Tibial artery (tissue), 4 donors: ENCODE data around the gene CEND1.

Experiments
- DNase-seq, 2 donors: peaks; one replicate each; pipeline ENCODE4 v3.0.0-alpha.2; 2019
- H3K27ac ChIP-seq, 2 donors: fragments of 200-600 bp; sonication (generic) in 1 of 2; 1 replicate in 1 of 2; 2 replicates in 1 of 2; pipeline ENCODE4 v1.5.1; 2018 to 2019; ENCODE audit warnings: mild to moderate bottlenecking in 1 of 2
- H3K27me3 ChIP-seq, 2 donors: fragments of 200-600 bp; sonication (generic) in 1 of 2; one replicate each; pipeline versions ENCODE4 v1.5.1 to v1.6.0; 2016 to 2019
- H3K36me3 ChIP-seq, 3 donors: fragments of 200-600 bp; sonication (generic) in 2 of 3; one replicate each; pipeline ENCODE4 v1.5.1; 2016 to 2019; ENCODE audit warnings: mild to moderate bottlenecking in 2 of 3
- H3K4me1 ChIP-seq, 4 donors: fragments of 200-600 bp; sonication (generic) in 2 of 4; 1 replicate in 3 of 4; 2 replicates in 1 of 4; pipeline ENCODE4 v1.5.1; 2016 to 2019
- H3K4me3 ChIP-seq, 2 donors: fragments of 200-600 bp; sonication (generic) in 1 of 2; 1 replicate in 1 of 2; 2 replicates in 1 of 2; pipeline ENCODE4 v1.5.1; 2018 to 2019; ENCODE audit warnings: mild to moderate bottlenecking in 2 of 2
- H3K9me3 ChIP-seq, 3 donors: fragments of 200-600 bp; sonication (generic) in 1 of 3; one replicate each; pipeline ENCODE4 v1.5.1; 2016 to 2019
- CTCF ChIP-seq, 2 experiments: fragments of 200-600 bp in 1 of 2; fragments of 450-650 bp in 1 of 2; IDR thresholded peaks; one replicate each; pipeline ENCODE4 v1.5.1; 2017 to 2019; ENCODE audit warnings: antibody characterized with exemption in 2 of 2, mild to moderate bottlenecking in 1 of 2, moderate library complexity in 1 of 2
- intact Hi-C: fragments of 100-400 bp; cut with DNase I; formaldehyde crosslinking; loops from one replicate; pipeline ENCODE4 v1.15.0; 2023; ENCODE audit warnings: low total_unique reads

CEND1 gene

GRCh38 chr11:798093-798713, 8.3 kb upstream of the CEND1 start, which contains the start of gene SLC25A22:
Gene SLC25A22 (minus strand): TSS chr11:798281. CDS start chr11:795006, 3,275 bp downstream.
- DNase-seq = peak in 1 of 2 donors; percentile 82
- peaks cover 0 to 38% (median 24%) of the 10 kb centered on the region in 4 donors for H3K4me1 ChIP-seq

GRCh38 chr11:797296-798092, 7.6 kb upstream of the CEND1 start:
- Histone ChIP-seq H3K9me3 (no peaks in the 10 kb centered on the region), H3K27ac (peak overlapping the region; percentile 71 to 85), H3K4me3 (peak overlapping the region; percentile 68 to 88), H3K4me1 (peaks cover 0 to 37% (median 24%) of the 10 kb centered on the region in 4 donors), H3K27me3 (no peaks in the 10 kb centered on the region), H3K36me3 (peaks cover 0 to 49% (median 2%) of the 10 kb centered on the region in 3 donors)
- intact Hi-C loops = no loop called here
- TF ChIP-seq CTCF (IDR thresholded peaks at IDR 0.05) = no peak
- peak; percentile 74 to 86 for DNase-seq

More at GRCh38 chr11:798093-798713, 8.3 kb upstream of the CEND1 start, which contains the start of gene SLC25A22:
- peak; percentile 81 to 87 for TF ChIP-seq CTCF (IDR thresholded peaks at IDR 0.05)
- peak within 1 kb of the TSS; percentile 68 to 88 for H3K4me3 ChIP-seq
- intact Hi-C loops = no loop called here
- H3K9me3 ChIP-seq = no peaks in the 10 kb centered on the region
- H3K27me3 ChIP-seq = no peaks in the 10 kb centered on the region
- H3K27ac ChIP-seq = peak within 1 kb of the TSS; percentile 71 to 85
- H3K36me3 ChIP-seq = peaks cover 0 to 49% (median 8%) of the 10 kb centered on the region in 3 donors

- H3K4me1 ChIP-seq = peaks cover 0 to 36% (median 24%) of the 10 kb centered on the region in 4 donors
- no peak for DNase-seq
Measured at GRCh38 chr11:796565-797295, 6.8 kb upstream of the CEND1 start.

GRCh38 chr11:795634-796564, 6.0 kb upstream of the CEND1 start:
- peaks cover 0 to 36% (median 24%) of the 10 kb centered on the region in 4 donors for H3K4me1 ChIP-seq
- H3K9me3 ChIP-seq = no peaks in the 10 kb centered on the region
- peak overlapping the region; percentile 68 to 88 for H3K4me3 ChIP-seq
- intact Hi-C loops = no loop called here
- DNase-seq = peak; percentile 82 to 89
- H3K27me3 ChIP-seq = peaks cover 0 to under 1% of the 10 kb centered on the region in 2 donors
- no peak for TF ChIP-seq CTCF (IDR thresholded peaks at IDR 0.05)
- H3K27ac ChIP-seq = peak overlapping the region; percentile 71 to 85
- peaks cover 0 to 47% (median 5%) of the 10 kb centered on the region in 3 donors for H3K36me3 ChIP-seq

More at GRCh38 chr11:796565-797295, 6.8 kb upstream of the CEND1 start:
- no peaks in the 10 kb centered on the region for H3K27me3 ChIP-seq
- peaks cover 0 to 49% (median 3%) of the 10 kb centered on the region in 3 donors for H3K36me3 ChIP-seq
- TF ChIP-seq CTCF (IDR thresholded peaks at IDR 0.05) = no peak
- intact Hi-C loops = no loop called here
- H3K4me3 ChIP-seq = peak overlapping the region; percentile 68 to 88
- H3K27ac ChIP-seq = peak overlapping the region; percentile 71 to 85
- H3K9me3 ChIP-seq = no peaks in the 10 kb centered on the region
